Activated naive CD8-positive, alpha-beta T cell treated with anti-CD3 and anti-CD28 coated beads for 36 hours (primary cell): ENCODE data around the gene ZNF296. TPM values are rescaled to one million over a fixed set of nuclear protein-coding genes. Genes with fewer than 3 reads are reported as not detected.
A peak's percentile ranks its signal among the peaks of the same experiment; 100 is the strongest.
"Not testable (repeated sequence)": the region's sequence is repeated elsewhere in the genome, so short reads cannot be mapped to it uniquely, and the experiment has no call there.

Experiments
- DNase-seq: peaks from one replicate; pipeline ENCODE4 v3.0.0; 2021
- H3K27ac Mint-ChIP-seq: one replicate; pipeline ENCODE4 v1.8.0; 2022; ENCODE audit warnings: mild to moderate bottlenecking, moderate library complexity, mixed read lengths
- H3K27me3 Mint-ChIP-seq: one replicate; pipeline ENCODE4 v1.8.0; 2022; ENCODE audit warnings: mild to moderate bottlenecking, mixed read lengths
- H3K36me3 Mint-ChIP-seq: one replicate; pipeline ENCODE4 v1.8.0; 2021; ENCODE audit warnings: mild to moderate bottlenecking, mixed read lengths
- H3K4me1 Mint-ChIP-seq: one replicate; pipeline ENCODE4 v1.8.0; 2021; ENCODE audit warnings: mixed read lengths
- H3K4me3 Mint-ChIP-seq: one replicate; pipeline ENCODE4 v1.8.0; 2022; ENCODE audit warnings: mild to moderate bottlenecking, moderate library complexity, mixed read lengths
- H3K9me3 Mint-ChIP-seq: one replicate; pipeline ENCODE4 v1.8.0; 2022; ENCODE audit warnings: mixed read lengths
- total RNA-seq, 2 experiments: library from RNA; stranded (reverse); gene quantifications; one replicate each; pipeline ENCODE4 v1.2.3, GENCODE V29; 2021

The ZNF296 gene
- total RNA-seq, 2 experiments from 2014 or later: 5.4 to 6.3 TPM

DNA sequence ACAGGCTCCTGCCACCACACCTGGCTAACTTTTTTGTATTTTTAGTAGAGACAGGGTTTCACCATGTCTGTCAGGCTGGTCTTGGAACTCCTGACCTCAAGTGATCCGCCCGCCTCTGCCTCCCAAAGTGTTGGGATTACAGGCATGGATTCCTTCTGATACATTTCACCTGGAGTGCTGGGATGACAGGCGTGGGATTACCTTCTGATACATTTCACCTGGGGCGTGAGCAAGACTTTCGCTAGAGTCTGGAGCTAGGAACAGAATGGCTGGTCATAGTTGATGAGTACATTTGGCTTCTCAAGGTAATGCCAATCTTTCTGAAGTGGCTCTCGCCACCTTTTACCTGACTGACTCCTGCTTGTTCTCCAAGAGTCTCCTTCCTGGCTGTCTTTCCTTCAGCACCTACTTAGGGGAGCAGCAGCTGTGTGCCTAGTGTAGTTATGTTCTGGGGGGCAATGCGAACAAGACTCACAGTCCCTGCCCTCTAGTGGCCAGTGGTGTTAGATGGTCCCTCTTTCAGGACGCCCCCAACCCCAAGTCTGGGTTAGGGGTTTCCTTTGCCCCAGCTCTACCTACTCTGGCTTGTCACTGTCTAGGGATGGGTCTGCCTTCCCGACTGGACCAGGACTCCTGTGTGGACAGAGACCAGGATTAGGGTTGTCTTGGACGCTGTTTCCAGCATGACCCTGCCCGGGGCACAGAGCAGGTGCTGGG is 36.0 kb upstream of the ZNF296 start:
- no peaks in the 10 kb centered on the region for H3K27me3 Mint-ChIP-seq
- no peak overlapping the region for H3K27ac Mint-ChIP-seq
- no peak for DNase-seq
- peaks cover 48% of the 10 kb centered on the region for H3K4me1 Mint-ChIP-seq
- H3K9me3 Mint-ChIP-seq: no peaks in the 10 kb centered on the region
- H3K36me3 Mint-ChIP-seq: no peaks in the 10 kb centered on the region
- no peak overlapping the region for H3K4me3 Mint-ChIP-seq

DNA sequence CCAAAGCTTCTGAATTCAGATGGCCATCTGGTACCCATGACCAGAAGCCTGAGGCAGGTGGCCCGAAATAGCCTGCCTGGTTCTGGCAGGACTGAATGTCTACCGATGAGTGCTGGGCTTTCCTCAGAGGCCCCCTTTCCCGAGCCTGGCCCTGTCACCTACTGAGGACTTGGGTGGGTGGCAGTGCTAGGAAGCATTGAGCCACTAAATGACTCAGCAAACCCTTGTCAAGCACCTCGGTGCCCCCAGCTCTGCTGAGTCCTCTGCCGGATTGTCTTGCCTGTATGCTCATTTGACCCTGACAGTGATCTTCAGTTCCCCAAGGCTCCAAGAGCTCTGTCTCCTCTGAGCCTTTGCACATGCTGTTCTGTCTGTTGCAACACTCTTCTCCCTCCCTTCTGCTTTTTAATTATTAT is 34.6 kb upstream of the ZNF296 start:
- Mint-ChIP-seq H3K27me3 (no peaks in the 10 kb centered on the region), H3K4me1 (peaks cover 35% of the 10 kb centered on the region), H3K36me3 (no peaks in the 10 kb centered on the region), H3K27ac (no peak overlapping the region), H3K9me3 (no peaks in the 10 kb centered on the region), H3K4me3 (no peak overlapping the region)
- no peak for DNase-seq

DNA sequence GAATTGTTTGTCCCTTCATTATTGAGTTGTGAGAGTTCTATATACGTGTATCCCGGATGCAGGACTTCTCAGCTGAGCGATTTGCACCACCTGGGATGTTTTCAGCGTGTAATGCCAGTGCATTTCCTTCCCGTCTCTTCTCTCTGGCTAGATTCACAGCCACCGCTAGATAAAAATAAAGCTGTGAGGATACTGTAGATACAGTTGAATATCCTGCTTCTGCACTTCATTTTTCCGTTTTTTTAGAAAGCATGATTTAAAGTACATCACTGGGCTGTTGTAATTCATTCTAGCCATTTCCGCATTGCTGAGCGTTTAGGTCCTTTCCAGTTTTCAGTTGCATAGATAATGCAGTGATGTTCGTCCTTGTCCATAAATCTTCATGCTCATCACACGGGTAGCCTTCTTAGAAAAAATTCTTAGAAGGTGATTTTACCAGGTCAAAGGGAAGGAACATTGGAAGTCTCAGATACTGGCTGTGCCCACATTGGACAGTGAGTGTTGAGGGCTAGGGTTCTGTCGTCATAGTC is 31.4 kb upstream of the ZNF296 start:
- H3K4me3 Mint-ChIP-seq: no peak overlapping the region
- H3K27me3 Mint-ChIP-seq: no peaks in the 10 kb centered on the region
- peaks cover 5% of the 10 kb centered on the region for H3K36me3 Mint-ChIP-seq
- peaks cover 48% of the 10 kb centered on the region for H3K4me1 Mint-ChIP-seq
- no peaks in the 10 kb centered on the region for H3K9me3 Mint-ChIP-seq
- H3K27ac Mint-ChIP-seq: no peak overlapping the region
- DNase-seq: no peak

- H3K27ac Mint-ChIP-seq, H3K9me3 Mint-ChIP-seq, H3K4me3 Mint-ChIP-seq, H3K36me3 Mint-ChIP-seq, H3K27me3 Mint-ChIP-seq, DNase-seq: not testable (repeated sequence)
- peaks cover 56% of the 10 kb centered on the region for H3K4me1 Mint-ChIP-seq
These were observed 30.1 kb upstream of the ZNF296 start for GRCh38 chr19:45106363-45106762.

- Mint-ChIP-seq H3K4me1 (peaks cover 53% of the 10 kb centered on the region), H3K27me3 (no peaks in the 10 kb centered on the region), H3K27ac (peak overlapping the region; percentile 39), H3K36me3 (peaks cover 5% of the 10 kb centered on the region), H3K9me3 (no peaks in the 10 kb centered on the region), H3K4me3 (peak overlapping the region; percentile 65)
- no peak for DNase-seq
These were observed 28.5 kb upstream of the ZNF296 start for GRCh38 chr19:45104658-45105349.

DNA sequence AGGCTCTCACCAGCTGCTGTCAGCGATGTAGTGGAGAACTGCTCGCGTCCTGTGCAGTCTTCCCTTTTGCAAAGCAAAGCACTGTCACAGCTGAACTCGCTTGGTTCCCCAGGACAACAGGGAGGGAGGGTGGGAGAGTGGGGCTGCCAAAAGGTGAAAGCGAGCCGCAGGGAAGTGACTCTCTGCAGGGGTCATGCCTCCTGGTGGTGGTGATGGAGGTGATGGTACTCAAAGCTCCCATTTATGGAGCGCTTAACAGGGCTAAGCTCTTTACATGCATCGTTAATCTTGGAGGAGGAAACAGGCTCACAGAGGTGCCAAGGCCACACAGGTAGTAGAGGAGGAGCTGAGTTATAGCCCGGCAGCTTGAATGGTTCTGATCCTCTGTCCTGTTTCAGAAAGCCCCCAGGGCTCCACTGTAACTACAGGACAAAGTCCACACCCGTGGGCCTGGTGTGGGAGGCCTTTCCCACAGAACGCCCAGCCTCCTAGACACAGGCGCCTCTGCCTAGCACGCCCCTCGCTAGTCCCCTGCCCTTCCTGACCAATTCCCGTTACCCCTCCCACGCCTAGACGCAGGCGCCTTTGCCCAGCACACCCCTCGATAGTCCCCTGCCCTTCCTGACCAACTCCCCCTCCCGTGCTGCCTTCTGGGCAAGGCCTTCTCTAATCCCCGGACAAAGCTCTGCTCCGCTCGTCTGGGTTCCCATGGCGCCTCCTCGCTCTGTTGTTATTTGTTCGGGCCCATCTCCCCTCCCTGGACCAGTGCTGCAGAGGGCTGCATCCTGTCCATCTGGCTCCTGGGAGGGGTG is 27.4 kb upstream of the ZNF296 start:
- DNase-seq: no peak
- Mint-ChIP-seq H3K27ac (no peak overlapping the region), H3K27me3 (no peaks in the 10 kb centered on the region), H3K4me3 (peak overlapping the region; percentile 50), H3K4me1 (peaks cover 58% of the 10 kb centered on the region), H3K36me3 (peaks cover 5% of the 10 kb centered on the region), H3K9me3 (no peaks in the 10 kb centered on the region)

- H3K27me3 Mint-ChIP-seq: no peaks in the 10 kb centered on the region
- H3K36me3 Mint-ChIP-seq: peaks cover 5% of the 10 kb centered on the region
- peak overlapping the region; percentile 58 for H3K27ac Mint-ChIP-seq
- H3K4me1 Mint-ChIP-seq: peaks cover 64% of the 10 kb centered on the region
- peak overlapping the region; percentile 50 for H3K4me3 Mint-ChIP-seq
- peak; percentile 54 for DNase-seq
- H3K9me3 Mint-ChIP-seq: no peaks in the 10 kb centered on the region
These were observed 26.9 kb upstream of the ZNF296 start for GRCh38 chr19:45103156-45103507.

DNA sequence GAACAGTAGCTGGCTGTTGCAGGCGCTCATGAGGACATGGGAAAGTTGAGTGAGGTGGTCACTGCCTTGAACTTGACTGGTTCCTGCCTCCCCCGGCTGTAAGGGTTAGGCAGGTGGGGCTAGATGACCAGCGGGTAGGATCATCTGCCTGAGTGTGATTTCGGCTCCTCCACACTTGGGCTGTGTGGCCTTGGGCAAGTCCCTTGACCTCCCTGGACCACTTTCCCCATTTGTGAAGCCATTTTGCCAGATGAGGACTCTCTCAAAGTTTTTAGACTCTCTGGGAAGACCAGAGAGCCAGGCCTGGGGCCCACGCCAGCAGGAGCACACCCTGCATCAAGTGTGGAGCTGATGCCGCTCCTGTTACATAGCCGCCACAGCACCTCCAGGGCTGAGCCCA is 26.2 kb upstream of the ZNF296 start:
- H3K4me1 Mint-ChIP-seq: peaks cover 66% of the 10 kb centered on the region
- H3K27ac Mint-ChIP-seq: no peak overlapping the region
- H3K9me3 Mint-ChIP-seq: no peaks in the 10 kb centered on the region
- DNase-seq: no peak
- H3K4me3 Mint-ChIP-seq: no peak overlapping the region
- no peaks in the 10 kb centered on the region for H3K27me3 Mint-ChIP-seq
- H3K36me3 Mint-ChIP-seq: peaks cover 5% of the 10 kb centered on the region

- H3K9me3 Mint-ChIP-seq: no peaks in the 10 kb centered on the region
- H3K4me1 Mint-ChIP-seq: peaks cover 72% of the 10 kb centered on the region
- no peak overlapping the region for H3K27ac Mint-ChIP-seq
- H3K36me3 Mint-ChIP-seq: peaks cover 5% of the 10 kb centered on the region
- no peak for DNase-seq
- no peak overlapping the region for H3K4me3 Mint-ChIP-seq
- H3K27me3 Mint-ChIP-seq: no peaks in the 10 kb centered on the region
These were observed 25.5 kb upstream of the ZNF296 start for GRCh38 chr19:45101806-45102205.

- Mint-ChIP-seq H3K4me3 (no peak overlapping the region), H3K27ac (peak overlapping the region; percentile 49), H3K9me3 (no peaks in the 10 kb centered on the region), H3K4me1 (peaks cover 81% of the 10 kb centered on the region), H3K36me3 (peaks cover 5% of the 10 kb centered on the region), H3K27me3 (no peaks in the 10 kb centered on the region)
- DNase-seq: no peak
These were observed 24.6 kb upstream of the ZNF296 start for GRCh38 chr19:45100846-45101252.

DNA sequence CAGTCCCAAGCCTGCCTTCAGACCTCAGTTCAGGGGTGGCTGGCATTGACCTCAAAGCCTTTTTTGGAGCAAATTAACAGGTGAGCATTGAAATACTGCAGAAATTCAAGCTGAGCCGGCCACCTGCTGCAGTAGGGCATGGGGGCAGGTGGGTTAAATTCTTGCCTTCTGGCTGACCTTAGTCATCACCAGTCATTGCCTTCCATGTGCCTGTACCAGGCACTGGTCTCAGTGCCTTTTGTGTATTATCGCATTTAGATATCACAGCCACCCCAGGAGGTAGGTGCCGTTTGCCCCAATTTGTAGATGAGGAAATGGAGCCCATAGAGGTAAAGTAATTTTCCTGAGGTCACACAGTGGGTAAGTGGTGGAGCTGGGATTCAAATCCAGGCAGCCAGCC is 23.9 kb upstream of the ZNF296 start:
- no peak overlapping the region for H3K4me3 Mint-ChIP-seq
- H3K36me3 Mint-ChIP-seq: peaks cover 5% of the 10 kb centered on the region
- no peak for DNase-seq
- H3K4me1 Mint-ChIP-seq: peaks cover 79% of the 10 kb centered on the region
- H3K9me3 Mint-ChIP-seq: no peaks in the 10 kb centered on the region
- H3K27me3 Mint-ChIP-seq: no peaks in the 10 kb centered on the region
- no peak overlapping the region for H3K27ac Mint-ChIP-seq

GRCh38 chr19:45099467-45100191 is 23.4 kb upstream of the ZNF296 start:
- Mint-ChIP-seq H3K9me3 (no peaks in the 10 kb centered on the region), H3K4me1 (peaks cover 79% of the 10 kb centered on the region), H3K27ac (no peak overlapping the region)

DNA sequence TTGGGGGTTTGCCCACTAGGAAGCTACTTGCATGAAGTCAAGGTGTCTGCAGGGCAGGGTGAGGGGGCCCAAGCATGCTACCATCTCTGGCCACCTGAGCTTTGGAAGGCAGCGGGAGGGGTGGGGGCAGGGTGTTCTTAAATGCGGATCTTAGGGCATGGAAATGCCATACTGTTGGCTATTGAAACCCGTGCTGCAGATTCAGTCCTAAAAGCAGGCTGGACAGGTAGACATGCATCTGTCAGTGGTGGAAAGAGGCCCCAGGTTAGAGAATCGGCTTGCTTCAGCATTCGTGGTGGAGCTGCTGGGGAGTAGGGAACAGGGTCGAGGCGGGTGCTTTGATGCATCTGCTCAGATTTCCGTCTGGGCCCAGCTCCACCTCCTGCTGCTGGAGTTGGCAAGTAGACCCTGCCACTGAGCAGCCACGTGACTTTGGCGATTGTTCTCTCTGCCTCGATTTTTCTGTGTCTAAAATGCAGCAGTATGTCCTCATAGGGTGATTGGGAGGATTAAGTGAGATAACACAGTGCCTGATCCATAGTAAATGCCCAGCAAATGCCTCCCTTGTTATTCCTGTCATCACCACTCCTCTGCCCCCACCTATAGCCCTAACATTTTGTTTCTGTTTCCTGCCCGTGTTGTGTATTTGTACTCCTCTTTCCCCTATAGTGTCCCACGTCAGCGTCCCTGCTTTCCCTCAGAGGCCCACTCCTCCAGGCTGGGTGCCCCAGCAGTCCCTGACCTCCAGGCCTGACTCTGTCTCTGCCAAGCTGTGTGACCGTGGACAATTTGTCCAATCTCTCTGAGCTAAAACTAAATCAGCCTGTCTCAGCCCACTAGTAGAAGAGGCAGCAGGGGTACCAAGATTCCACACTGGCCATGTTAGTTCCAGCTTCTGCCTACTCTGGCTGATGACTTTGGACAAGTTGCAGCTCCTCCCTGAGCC is 22.5 kb upstream of the ZNF296 start:
- no peaks in the 10 kb centered on the region for H3K27me3 Mint-ChIP-seq
- no peak for DNase-seq
- peaks cover 8% of the 10 kb centered on the region for H3K36me3 Mint-ChIP-seq
- H3K27ac Mint-ChIP-seq: peak overlapping the region; percentile 26
- H3K9me3 Mint-ChIP-seq: no peaks in the 10 kb centered on the region
- peaks cover 79% of the 10 kb centered on the region for H3K4me1 Mint-ChIP-seq
- H3K4me3 Mint-ChIP-seq: no peak overlapping the region

More at GRCh38 chr19:45099467-45100191, 23.4 kb upstream of the ZNF296 start:
- no peak for DNase-seq
- no peaks in the 10 kb centered on the region for H3K27me3 Mint-ChIP-seq
- peaks cover 5% of the 10 kb centered on the region for H3K36me3 Mint-ChIP-seq
- no peak overlapping the region for H3K4me3 Mint-ChIP-seq
